GM21723 (cell line): ENCODE data around the gene NUDCD2.
"Not testable (repeated sequence)": the region's sequence is repeated elsewhere in the genome, so short reads cannot be mapped to it uniquely, and the experiment has no call there.

Experiments used
- ATAC-seq: cut with Tn5 transposase; IDR thresholded peaks from one replicate; pipeline ENCODE4 v1.9.1; 2021; ENCODE audit warnings: mild to moderate bottlenecking, moderate library complexity; ENCODE audit not compliant: unreplicated experiment

NUDCD2 gene

GRCh38 chr5:163433271-163433670, 26.6 kb downstream of the NUDCD2 start:
- no peak for ATAC-seq

- no peak for ATAC-seq
Observed at GRCh38 chr5:163432544-163432943, 27.4 kb downstream of the NUDCD2 start.

DNA sequence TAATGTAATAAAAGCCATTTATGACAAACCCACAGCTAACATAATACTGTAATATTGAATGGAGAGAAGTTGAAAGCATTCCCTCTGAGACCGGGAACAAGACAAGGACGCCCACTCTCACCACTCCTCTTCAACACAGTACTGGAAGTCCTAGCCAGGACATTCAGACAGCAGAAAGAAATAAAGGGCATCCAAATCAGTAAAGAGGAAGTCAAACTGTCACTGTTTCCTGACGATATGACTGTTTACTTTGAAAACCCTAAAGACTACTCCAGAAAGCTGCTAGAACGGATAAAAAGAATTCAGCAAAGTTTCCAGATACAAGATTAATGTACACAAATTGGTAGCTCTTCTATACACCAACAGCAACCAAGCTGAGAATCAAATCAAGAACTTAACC, 33.8 kb downstream of the NUDCD2 start:
- not testable (repeated sequence) for ATAC-seq

DNA sequence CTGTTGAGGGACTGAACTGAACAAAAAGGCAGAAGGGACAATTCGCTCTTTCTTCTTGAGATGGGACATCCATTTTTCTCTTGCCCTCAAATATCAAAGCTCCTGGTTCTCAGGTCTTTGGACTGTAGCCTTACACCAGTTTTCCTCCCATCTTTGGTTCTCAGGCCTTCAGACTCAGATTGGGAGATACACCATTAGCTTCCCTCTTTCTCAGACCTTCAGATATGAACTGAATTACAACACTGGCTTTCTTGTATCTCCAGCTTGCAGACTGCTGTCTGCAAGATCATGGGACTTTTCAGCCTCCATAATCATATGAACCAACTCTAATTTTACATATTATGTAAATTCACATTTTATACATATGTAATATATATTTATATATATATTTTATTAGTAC, 35.1 kb downstream of the NUDCD2 start:
- ATAC-seq: no peak

DNA sequence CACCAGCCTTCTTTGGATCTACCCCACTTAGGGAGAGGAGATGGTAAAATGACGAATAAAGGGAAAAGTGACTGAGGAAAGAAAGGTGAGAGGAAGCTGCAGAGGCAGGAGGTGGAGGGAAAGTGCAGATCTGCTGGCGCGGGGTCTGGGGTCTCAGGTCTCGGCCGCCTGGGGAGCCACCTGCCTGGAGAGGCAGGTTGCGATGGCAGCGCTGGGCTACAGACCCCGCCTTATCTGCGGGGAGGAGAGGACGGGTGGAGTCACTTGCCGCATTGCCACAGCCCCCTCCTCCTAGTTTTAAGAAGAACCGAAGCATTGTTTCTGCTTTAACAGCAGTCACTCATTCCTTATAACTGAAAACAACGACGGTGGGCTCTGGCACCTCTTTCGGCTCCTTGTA, 44.2 kb downstream of the NUDCD2 start:
- ATAC-seq: not testable (repeated sequence)

- no peak for ATAC-seq
Observed at GRCh38 chr5:163410505-163410904, 49.4 kb downstream of the NUDCD2 start.

- ATAC-seq: no peak
Observed at GRCh38 chr5:163409384-163409783, 50.5 kb downstream of the NUDCD2 start.

- peak; percentile 88 for ATAC-seq
Observed at GRCh38 chr5:163408311-163408923, 51.5 kb downstream of the NUDCD2 start.

DNA sequence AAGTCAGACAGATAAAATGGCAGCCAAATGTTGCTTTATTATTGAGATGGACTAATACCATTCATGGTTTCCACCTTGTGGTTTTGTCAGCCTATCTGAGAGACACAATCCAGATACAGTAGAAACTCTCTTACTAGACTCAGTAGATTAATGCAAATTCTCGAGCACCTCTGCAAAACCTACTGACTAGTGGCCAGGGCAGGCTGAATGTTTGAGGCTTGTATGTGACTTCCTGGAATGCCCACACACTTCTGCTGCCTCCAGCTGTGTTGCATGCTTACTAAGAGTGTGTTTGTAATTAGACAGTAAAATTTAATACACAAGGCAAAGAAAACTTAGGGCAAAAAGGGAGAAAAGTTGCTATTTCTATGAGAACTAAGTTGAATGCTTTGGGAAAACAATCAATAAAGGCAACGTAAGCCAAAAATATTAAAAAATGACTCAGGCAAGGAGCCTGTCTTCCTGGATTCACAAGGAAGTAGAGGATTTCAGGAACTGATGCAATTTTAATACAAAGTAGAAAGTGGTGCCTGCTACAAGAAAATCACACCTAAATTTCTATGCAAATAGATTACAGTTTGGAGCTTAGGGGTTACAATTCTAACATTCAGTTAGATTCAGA, 52.8 kb downstream of the NUDCD2 start:
- ATAC-seq: peak; percentile 75

- ATAC-seq: no peak
Observed at GRCh38 chr5:163404364-163405173, 55.3 kb downstream of the NUDCD2 start.

- no peak for ATAC-seq
Observed at GRCh38 chr5:163402007-163402406, 57.9 kb downstream of the NUDCD2 start.

DNA sequence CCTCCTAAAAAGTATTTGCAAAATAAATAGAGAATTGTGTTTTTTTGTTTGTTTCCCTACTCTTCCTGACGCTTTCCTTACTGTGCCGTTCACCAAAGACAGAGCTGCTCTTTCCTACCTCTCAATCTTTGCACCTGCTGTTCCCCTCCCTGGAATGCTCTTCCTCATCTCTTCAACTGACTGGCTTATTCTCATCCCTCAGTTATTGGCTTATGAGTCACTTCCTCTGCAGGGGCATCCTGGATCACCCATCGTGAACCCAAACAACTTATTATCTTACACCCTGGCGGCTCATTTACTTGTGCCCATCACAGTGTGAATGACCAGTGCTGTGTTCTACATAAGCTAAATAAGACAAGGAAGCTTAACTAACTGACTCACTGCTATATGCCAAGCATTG, 58.6 kb downstream of the NUDCD2 start:
- ATAC-seq: no peak

DNA sequence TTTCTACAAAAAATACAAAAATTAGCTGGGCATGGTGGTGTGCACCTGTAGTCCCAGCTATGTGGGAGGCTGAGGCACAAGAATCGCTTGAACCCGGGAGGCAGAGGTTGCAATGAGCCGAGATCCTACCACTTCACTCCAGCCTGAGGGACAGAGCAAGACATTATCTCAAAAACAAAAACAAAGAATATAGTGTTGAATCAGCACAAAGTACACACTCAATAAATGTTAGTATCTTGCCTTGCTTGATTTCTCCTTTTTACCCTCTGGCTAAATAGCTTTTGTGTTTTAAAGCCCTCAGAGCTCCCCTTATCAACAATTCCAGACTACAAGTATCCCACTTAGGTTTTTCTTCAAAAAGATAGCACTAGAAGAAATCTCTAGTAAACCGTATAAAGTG, 60.0 kb downstream of the NUDCD2 start:
- ATAC-seq: no peak

DNA sequence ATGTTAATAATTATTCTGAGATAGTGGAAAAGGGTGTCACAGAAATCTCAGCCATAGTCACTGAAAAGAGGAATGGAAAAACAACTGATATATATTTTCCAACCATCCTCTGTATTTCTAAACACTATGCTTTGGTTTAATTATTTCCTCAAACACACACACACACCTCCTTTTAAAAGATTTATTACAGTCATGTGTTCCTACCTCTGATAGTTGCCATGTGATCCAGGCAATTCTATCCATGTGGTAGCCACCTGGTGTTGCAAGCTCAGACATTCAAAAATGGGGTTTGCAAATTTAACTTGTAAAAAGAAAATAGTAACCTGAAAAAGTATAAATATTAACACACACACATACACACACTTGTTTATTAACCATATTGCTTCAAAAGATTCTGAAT, 62.5 kb downstream of the NUDCD2 start:
- ATAC-seq: no peak

DNA sequence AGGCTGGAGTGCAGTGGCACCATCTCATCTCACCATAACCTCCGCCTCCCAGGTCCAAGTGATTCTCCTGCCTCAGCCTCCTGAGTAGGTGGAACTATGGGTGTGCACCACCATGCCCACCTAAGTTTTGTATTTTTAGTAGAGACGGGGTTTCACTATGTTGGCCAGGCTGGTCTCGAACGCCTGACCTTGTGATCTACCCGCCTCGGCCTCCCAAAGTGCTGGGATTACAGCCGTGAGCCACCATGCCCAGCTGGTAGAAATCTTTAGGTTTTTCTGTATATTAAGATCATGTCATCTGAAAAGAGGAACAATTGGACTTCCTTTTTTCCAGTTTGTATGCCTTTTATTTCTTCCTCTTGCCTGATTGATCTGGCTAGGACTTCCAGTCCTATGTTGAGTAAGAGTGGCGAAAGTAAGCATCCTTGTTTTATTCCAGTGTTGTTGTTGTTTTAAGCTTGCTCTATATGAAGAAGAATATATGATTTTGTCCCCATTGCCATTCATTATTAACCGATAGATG, 63.0 kb downstream of the NUDCD2 start:
- not testable (repeated sequence) for ATAC-seq
